ENCODE results near the gene ARSB. TPM values are rescaled to one million over a fixed set of nuclear protein-coding genes. Genes with fewer than 3 reads are reported as not detected.
"Not testable (repeated sequence)": the region's sequence is repeated elsewhere in the genome, so short reads cannot be mapped to it uniquely, and the experiment has no call there.

The ARSB gene
- total and polyA plus RNA-seq, 2 donors (not counting 1 experiment from before 2014, with no cell fraction given): 4.6 to 9.8 TPM

- no peaks in the 10 kb centered on the region for H3K36me3 ChIP-seq (replicated peaks in 1 of 2; ENCODE audit: control extremely low read depth in 1 of 2, control insufficient read depth in 1 of 2, extremely low read depth in 1 of 2, insufficient read depth in 2 of 2, low read length in 1 of 2)
- H3K9ac ChIP-seq (ENCODE audit: low read length): no peak overlapping the region
- no peaks in the 10 kb centered on the region for H3K79me2 ChIP-seq (ENCODE audit: control insufficient read depth, insufficient read depth, low read length)
- no peak for ATAC-seq (ENCODE audit: low read depth)
- H2AFZ ChIP-seq (ENCODE audit: insufficient read depth, low read depth, low read length, poor library complexity, severe bottlenecking): no peak overlapping the region
- peaks cover 2% of the 10 kb centered on the region for H3K9me3 Mint-ChIP-seq (ENCODE audit: insufficient read depth)
- H3K27me3 Mint-ChIP-seq: no peaks in the 10 kb centered on the region
- no peak for DNase-seq
- H3K4me3 ChIP-seq (ENCODE audit: control extremely low read depth in 1 of 5, extremely low read depth in 1 of 5, insufficient read depth in 1 of 5, low read depth in 2 of 5, low read length in 4 of 5): no peak overlapping the region
- H3K27me3 ChIP-seq (replicated peaks in 1 of 4; ENCODE audit: control extremely low read depth in 1 of 4, control insufficient read depth in 3 of 4, insufficient read depth in 4 of 4, low read length in 3 of 4): no peaks in the 10 kb centered on the region
- no CpG with 5 or more reads among the region's 1 CpG for WGBS (ENCODE audit: insufficient coverage)
- TF ChIP-seq CTCF (IDR thresholded peaks at IDR 0.05): no peak
- no peak for TF ChIP-seq EZH2 (IDR thresholded peaks at IDR 0.05; ENCODE audit: borderline replicate concordance, insufficient read depth, low read depth, low read length, poor library complexity, severe bottlenecking)
- H3K4me1 ChIP-seq (ENCODE audit: control insufficient read depth in 2 of 2, insufficient read depth in 2 of 2, low read length in 2 of 2): no peaks in the 10 kb centered on the region
- no peak overlapping the region for H3K27ac Mint-ChIP-seq
- CTCF ChIA-PET: no interaction called here
- no peak overlapping the region for H3K27ac ChIP-seq (ENCODE audit: low read length in 2 of 2)
- H3K4me2 ChIP-seq (replicated peaks; ENCODE audit: low read depth, low read length, poor library complexity, severe bottlenecking): no peak overlapping the region
- intact Hi-C loops (cut with micrococcal nuclease): no loop called here
- POLR2A ChIA-PET: no interaction called here
- peaks cover 8% of the 10 kb centered on the region for H3K4me1 Mint-ChIP-seq
- H3K9me3 ChIP-seq (ENCODE audit: control extremely low read depth in 1 of 3, control insufficient read depth in 2 of 3, insufficient read depth in 1 of 3, low read length in 2 of 3): peaks cover 0 to 14% (median 0%) of the 10 kb centered on the region in 3 donors
- H3K4me3 Mint-ChIP-seq: no peak overlapping the region
- H4K20me1 ChIP-seq (ENCODE audit: control insufficient read depth, insufficient read depth, low read length, poor library complexity, severe bottlenecking): no peaks in the 10 kb centered on the region
Observed at GRCh38 chr5:78858364-78858763, 126.7 kb downstream of the ARSB start.

GRCh38 chr5:78855026-78855425 is 130.1 kb downstream of the ARSB start:
- no peak for ATAC-seq (ENCODE audit: low read depth)
- TF ChIP-seq CTCF (IDR thresholded peaks at IDR 0.05): no peak
- TF ChIP-seq EZH2 (IDR thresholded peaks at IDR 0.05; ENCODE audit: borderline replicate concordance, insufficient read depth, low read depth, low read length, poor library complexity, severe bottlenecking): no peak
- no peaks in the 10 kb centered on the region for H3K79me2 ChIP-seq (ENCODE audit: control insufficient read depth, insufficient read depth, low read length)

GRCh38 chr5:78851891-78852290 is 133.2 kb downstream of the ARSB start:
- H3K4me3 ChIP-seq (ENCODE audit: control extremely low read depth in 1 of 5, extremely low read depth in 1 of 5, insufficient read depth in 1 of 5, low read depth in 2 of 5, low read length in 4 of 5); H3K4me1 Mint-ChIP-seq; H3K4me2 ChIP-seq (replicated peaks; ENCODE audit: low read depth, low read length, poor library complexity, severe bottlenecking); H3K9me3 Mint-ChIP-seq (ENCODE audit: insufficient read depth); H3K27ac ChIP-seq (ENCODE audit: low read length in 2 of 2); H3K9ac ChIP-seq (ENCODE audit: low read length); intact Hi-C loops (cut with micrococcal nuclease); ATAC-seq (ENCODE audit: low read depth); H3K4me3 Mint-ChIP-seq; H3K4me1 ChIP-seq (ENCODE audit: control insufficient read depth in 2 of 2, insufficient read depth in 2 of 2, low read length in 2 of 2); H3K27me3 ChIP-seq (replicated peaks in 1 of 4; ENCODE audit: control extremely low read depth in 1 of 4, control insufficient read depth in 3 of 4, insufficient read depth in 4 of 4, low read length in 3 of 4); POLR2A ChIA-PET; H4K20me1 ChIP-seq (ENCODE audit: control insufficient read depth, insufficient read depth, low read length, poor library complexity, severe bottlenecking); H3K36me3 ChIP-seq (replicated peaks in 1 of 2; ENCODE audit: control extremely low read depth in 1 of 2, control insufficient read depth in 1 of 2, extremely low read depth in 1 of 2, insufficient read depth in 2 of 2, low read length in 1 of 2); H3K79me2 ChIP-seq (ENCODE audit: control insufficient read depth, insufficient read depth, low read length); H3K27ac Mint-ChIP-seq; H3K27me3 Mint-ChIP-seq; DNase-seq; H2AFZ ChIP-seq (ENCODE audit: insufficient read depth, low read depth, low read length, poor library complexity, severe bottlenecking); CTCF ChIA-PET: not testable (repeated sequence)
- peaks cover 0 to 16% (median 0%) of the 10 kb centered on the region in 3 donors for H3K9me3 ChIP-seq (ENCODE audit: control extremely low read depth in 1 of 3, control insufficient read depth in 2 of 3, insufficient read depth in 1 of 3, low read length in 2 of 3)
- no CpG with 5 or more reads among the region's 4 CpGs for WGBS (ENCODE audit: insufficient coverage)

More at GRCh38 chr5:78855026-78855425, 130.1 kb downstream of the ARSB start:
- H3K27ac Mint-ChIP-seq: no peak overlapping the region
- ChIA-PET POLR2A (no interaction called here), CTCF (no interaction called here)
- H3K27me3 ChIP-seq (replicated peaks in 1 of 4; ENCODE audit: control extremely low read depth in 1 of 4, control insufficient read depth in 3 of 4, insufficient read depth in 4 of 4, low read length in 3 of 4): no peaks in the 10 kb centered on the region
- H3K4me3 ChIP-seq (ENCODE audit: control extremely low read depth in 1 of 5, extremely low read depth in 1 of 5, insufficient read depth in 1 of 5, low read depth in 2 of 5, low read length in 4 of 5): no peak overlapping the region
- no peaks in the 10 kb centered on the region for H3K4me1 Mint-ChIP-seq
- H3K4me2 ChIP-seq (replicated peaks; ENCODE audit: low read depth, low read length, poor library complexity, severe bottlenecking): no peak overlapping the region
- no peak overlapping the region for H2AFZ ChIP-seq (ENCODE audit: insufficient read depth, low read depth, low read length, poor library complexity, severe bottlenecking)
- H4K20me1 ChIP-seq (ENCODE audit: control insufficient read depth, insufficient read depth, low read length, poor library complexity, severe bottlenecking): no peaks in the 10 kb centered on the region
- no peak for DNase-seq
- peaks cover 0 to 16% (median 0%) of the 10 kb centered on the region in 3 donors for H3K9me3 ChIP-seq (ENCODE audit: control extremely low read depth in 1 of 3, control insufficient read depth in 2 of 3, insufficient read depth in 1 of 3, low read length in 2 of 3)
- no peak overlapping the region for H3K27ac ChIP-seq (ENCODE audit: low read length in 2 of 2)
- H3K4me3 Mint-ChIP-seq: no peak overlapping the region
- H3K9me3 Mint-ChIP-seq (ENCODE audit: insufficient read depth): no peaks in the 10 kb centered on the region
- H3K4me1 ChIP-seq (ENCODE audit: control insufficient read depth in 2 of 2, insufficient read depth in 2 of 2, low read length in 2 of 2): no peaks in the 10 kb centered on the region
- intact Hi-C loops (cut with micrococcal nuclease): no loop called here
- WGBS (ENCODE audit: insufficient coverage): 93% methylated on average over 2 of the region's 2 CpGs
- no peaks in the 10 kb centered on the region for H3K27me3 Mint-ChIP-seq
- no peaks in the 10 kb centered on the region for H3K36me3 ChIP-seq (replicated peaks in 1 of 2; ENCODE audit: control extremely low read depth in 1 of 2, control insufficient read depth in 1 of 2, extremely low read depth in 1 of 2, insufficient read depth in 2 of 2, low read length in 1 of 2)
- H3K9ac ChIP-seq (ENCODE audit: low read length): no peak overlapping the region
